Activated naive CD4-positive, alpha-beta T cell treated with anti-CD3 and anti-CD28 coated beads, Interleukin-2, amount 50 U/mL, for 16 hours (primary cell): Measurements from ENCODE around the gene SLC12A2.

Experiments used
- DNase-seq: peaks from one replicate; pipeline ENCODE4 v3.0.0-alpha.2; 2020

Gene SLC12A2

DNA sequence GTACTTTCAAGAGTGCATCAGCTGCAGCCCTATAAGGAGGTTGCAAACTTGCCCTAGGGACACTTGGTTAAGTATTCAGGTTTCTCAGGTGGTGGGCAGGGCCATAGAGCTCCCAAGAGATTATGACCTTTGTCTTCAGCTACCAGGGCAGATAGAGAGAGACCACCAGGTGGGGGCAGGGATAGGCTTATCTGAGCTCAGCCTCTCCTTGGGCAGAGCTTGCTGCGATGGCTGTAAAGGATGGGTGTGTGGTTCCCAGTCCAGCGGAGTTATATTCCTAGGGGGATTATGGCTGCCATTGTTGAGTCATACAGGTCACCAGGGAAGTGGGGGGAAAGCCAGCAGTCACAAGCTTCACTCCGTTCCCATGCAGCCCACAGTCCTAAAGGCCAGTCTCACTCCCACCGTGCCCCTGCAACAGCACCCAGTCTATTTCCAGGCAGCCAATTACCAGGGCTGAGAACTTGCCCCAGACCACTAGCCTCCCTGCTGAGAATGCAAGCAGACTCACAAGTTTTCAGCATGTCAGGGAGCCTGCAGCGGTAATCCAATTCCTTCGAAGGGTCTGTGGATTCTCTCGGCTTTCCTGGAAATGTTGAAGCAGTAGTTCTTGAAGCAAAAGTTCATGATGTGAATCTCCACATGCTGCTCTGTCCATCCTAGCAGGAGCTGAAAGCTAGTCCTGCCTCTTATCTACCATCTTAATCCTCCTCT lies 151.5 kb downstream of the SLC12A2 start:
- no peak for DNase-seq

- no peak for DNase-seq
Observed at GRCh38 chr5:128236334-128236733, 152.8 kb downstream of the SLC12A2 start.

- DNase-seq: no peak
Observed at GRCh38 chr5:128237000-128237399, 153.4 kb downstream of the SLC12A2 start.

DNA sequence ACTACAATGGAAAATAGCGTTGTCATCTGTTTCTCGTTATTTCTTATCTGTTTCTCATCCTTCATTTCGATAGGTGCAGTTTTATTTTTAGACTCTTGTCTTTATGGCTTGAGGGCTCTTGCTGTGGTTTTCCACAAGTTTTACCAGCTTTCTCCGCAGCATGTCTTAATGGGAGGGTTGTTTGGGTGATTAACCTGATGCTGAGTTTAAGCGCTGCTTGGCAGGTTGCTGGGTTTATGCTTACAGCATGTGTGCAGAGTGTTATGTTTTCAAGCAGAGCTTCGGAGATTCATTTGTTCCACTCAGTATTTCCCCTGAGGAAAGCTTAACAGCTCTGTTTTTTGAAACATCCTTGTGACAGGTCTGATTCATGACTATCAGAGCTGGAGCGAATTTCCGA lies 154.0 kb downstream of the SLC12A2 start:
- no peak for DNase-seq
